ENCODE data around the gene GNAI2.
"Not testable (repeated sequence)": the region's sequence is repeated elsewhere in the genome, so short reads cannot be mapped to it uniquely, and the experiment has no call there.

The GNAI2 gene

GRCh38 chr3:50205413-50206276 is 30.4 kb upstream of the GNAI2 start:
- peak; percentile 28 for DNase-seq

- no peak for DNase-seq
Observed at GRCh38 chr3:50207359-50208042, 28.5 kb upstream of the GNAI2 start.

GRCh38 chr3:50208677-50209344 is 27.2 kb upstream of the GNAI2 start:
- DNase-seq = no peak

GRCh38 chr3:50210176-50210509 is 25.9 kb upstream of the GNAI2 start:
- no peak for DNase-seq

GRCh38 chr3:50210510-50211367 is 25.3 kb upstream of the GNAI2 start:
- no peak for DNase-seq

- not testable (repeated sequence) for DNase-seq
Observed at GRCh38 chr3:50211368-50211717, 24.7 kb upstream of the GNAI2 start.

- peak; percentile 32 for DNase-seq
Observed at GRCh38 chr3:50211930-50212329, 24.1 kb upstream of the GNAI2 start.

- DNase-seq = no peak
Observed at GRCh38 chr3:50212502-50212901, 23.5 kb upstream of the GNAI2 start.

- DNase-seq = no peak
Observed at GRCh38 chr3:50212971-50213370, 23.0 kb upstream of the GNAI2 start.

GRCh38 chr3:50213373-50213772 is 22.6 kb upstream of the GNAI2 start:
- no peak for DNase-seq

- DNase-seq = no peak
Observed at GRCh38 chr3:50214824-50215223, 21.2 kb upstream of the GNAI2 start.

- no peak for DNase-seq
Observed at GRCh38 chr3:50215529-50215928, 20.5 kb upstream of the GNAI2 start.

GRCh38 chr3:50217681-50218080 is 18.3 kb upstream of the GNAI2 start:
- DNase-seq = no peak

- DNase-seq = no peak
Observed at GRCh38 chr3:50218448-50218847, 17.6 kb upstream of the GNAI2 start.

GRCh38 chr3:50219285-50219684 is 16.7 kb upstream of the GNAI2 start:
- DNase-seq = no peak

- no peak for DNase-seq
Observed at GRCh38 chr3:50220109-50220508, 15.9 kb upstream of the GNAI2 start.

- DNase-seq = no peak
Observed at GRCh38 chr3:50221051-50221410, 15.0 kb upstream of the GNAI2 start.

GRCh38 chr3:50221411-50222168 is 14.4 kb upstream of the GNAI2 start:
- DNase-seq = no peak

GRCh38 chr3:50222169-50222528 is 13.9 kb upstream of the GNAI2 start:
- no peak for DNase-seq

- DNase-seq = no peak
Observed at GRCh38 chr3:50224639-50225038, 11.4 kb upstream of the GNAI2 start.

GRCh38 chr3:50226888-50227389 is 9.1 kb upstream of the GNAI2 start:
- peak; percentile 41 for DNase-seq

Measured in stimulated activated CD4-positive, alpha-beta T cell treated with anti-CD3 and anti-CD28 coated beads, Interleukin-4, amount 100 ng/mL, for 24 hours (primary cell).